ENCODE measurements around the gene ZBED3.
"Not testable (repeated sequence)": the region's sequence is repeated elsewhere in the genome, so short reads cannot be mapped to it uniquely, and the experiment has no call there.

Gene ZBED3, protein sequence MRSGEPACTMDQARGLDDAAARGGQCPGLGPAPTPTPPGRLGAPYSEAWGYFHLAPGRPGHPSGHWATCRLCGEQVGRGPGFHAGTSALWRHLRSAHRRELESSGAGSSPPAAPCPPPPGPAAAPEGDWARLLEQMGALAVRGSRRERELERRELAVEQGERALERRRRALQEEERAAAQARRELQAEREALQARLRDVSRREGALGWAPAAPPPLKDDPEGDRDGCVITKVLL

GRCh38 chr5:77086689-77087483 is at the start of gene ZBED3:
Gene ZBED3, minus strand, starts transcription at chr5:77087285. Its CDS starts 9,407 bp downstream, at chr5:77077878.
- peak; percentile 30 for DNase-seq

DNA sequence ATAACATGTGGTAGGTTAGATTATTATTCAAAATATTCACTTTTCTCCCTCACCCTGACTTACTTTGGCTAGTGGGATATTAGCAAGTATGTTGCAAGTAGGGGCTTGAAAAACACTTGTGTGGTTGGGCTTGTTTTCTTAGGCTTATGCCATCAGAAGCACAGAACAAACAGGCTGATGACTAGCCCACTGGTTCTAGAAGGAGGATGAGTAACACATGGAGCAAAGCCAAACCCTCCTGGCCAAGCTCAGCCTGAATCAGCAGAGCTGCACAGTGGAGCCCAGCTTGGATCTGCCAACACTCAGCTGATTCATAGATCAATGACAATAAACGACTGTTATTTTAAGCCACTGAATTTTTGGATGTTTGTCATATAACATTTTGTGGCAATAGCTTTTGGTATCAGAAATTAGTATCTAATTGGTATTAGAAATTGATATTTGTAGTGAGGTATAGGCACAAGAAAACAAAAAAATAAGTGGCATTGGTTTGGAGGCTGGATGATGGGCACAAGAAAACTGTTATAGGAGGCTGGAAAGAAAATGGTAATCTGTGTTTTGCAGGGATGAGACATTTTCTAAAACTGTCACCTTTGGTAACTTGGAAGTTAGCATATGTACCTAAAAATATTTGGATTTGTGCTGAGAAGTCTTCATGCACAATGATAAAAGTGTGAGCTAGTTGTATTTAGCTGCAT is 46.1 kb upstream of the ZBED3 start:
- DNase-seq: peak; percentile 17

GRCh38 chr5:77131361-77131760 is 44.3 kb upstream of the ZBED3 start:
- DNase-seq: no peak

- DNase-seq: no peak
Observed at GRCh38 chr5:77129391-77129990, 42.4 kb upstream of the ZBED3 start.

DNA sequence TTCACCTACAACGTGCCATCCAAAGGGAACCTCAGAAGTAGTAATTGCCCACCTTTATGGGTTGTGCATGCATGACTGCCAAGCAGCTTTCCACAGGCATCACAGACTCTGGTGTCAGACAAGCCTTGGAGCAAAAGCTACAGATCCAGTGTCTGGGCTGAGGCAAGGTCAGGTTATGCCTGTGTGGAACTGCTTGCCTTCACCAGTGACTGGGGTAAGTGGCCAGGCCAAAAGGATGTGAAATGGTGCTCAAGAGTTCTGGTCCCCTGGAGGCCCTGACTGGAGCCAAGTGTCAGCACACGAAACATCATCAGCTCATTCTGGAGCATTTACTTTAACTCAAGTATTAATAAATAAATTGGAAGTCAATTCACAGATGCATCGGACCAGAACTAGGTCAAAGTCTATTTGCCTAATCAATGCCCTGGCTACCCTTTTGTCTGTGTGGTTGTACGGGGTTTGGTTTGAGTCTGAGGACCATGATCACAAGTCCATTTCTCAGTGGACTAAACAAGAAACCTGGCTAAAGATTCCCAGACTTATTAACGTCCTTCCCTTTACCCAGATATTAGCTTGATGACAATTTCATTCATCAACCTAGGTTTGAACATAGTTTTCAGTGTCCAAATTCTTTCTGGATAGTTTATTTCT is 41.5 kb upstream of the ZBED3 start:
- no peak for DNase-seq

- DNase-seq: no peak
Observed at GRCh38 chr5:77123057-77123456, 36.0 kb upstream of the ZBED3 start.

DNA sequence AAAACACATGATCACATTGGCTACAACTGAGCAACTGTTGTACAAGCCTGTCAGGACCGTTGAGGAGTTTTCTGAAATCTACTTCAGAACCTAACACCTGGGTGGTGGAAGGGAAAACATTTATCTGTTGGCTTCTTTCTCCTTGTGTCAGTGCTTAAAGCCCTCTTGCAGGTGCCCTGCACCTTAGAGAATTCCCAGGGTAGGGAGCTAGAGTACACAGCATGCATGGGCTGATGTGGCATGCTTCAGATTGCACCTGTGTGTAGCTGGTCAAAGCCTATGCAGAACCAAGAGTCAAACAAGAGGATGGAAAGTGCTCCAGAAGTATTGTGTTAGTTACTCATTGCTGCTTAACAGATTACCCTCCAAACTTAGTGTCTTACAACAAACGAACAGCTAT is 33.6 kb upstream of the ZBED3 start:
- no peak for DNase-seq

DNA sequence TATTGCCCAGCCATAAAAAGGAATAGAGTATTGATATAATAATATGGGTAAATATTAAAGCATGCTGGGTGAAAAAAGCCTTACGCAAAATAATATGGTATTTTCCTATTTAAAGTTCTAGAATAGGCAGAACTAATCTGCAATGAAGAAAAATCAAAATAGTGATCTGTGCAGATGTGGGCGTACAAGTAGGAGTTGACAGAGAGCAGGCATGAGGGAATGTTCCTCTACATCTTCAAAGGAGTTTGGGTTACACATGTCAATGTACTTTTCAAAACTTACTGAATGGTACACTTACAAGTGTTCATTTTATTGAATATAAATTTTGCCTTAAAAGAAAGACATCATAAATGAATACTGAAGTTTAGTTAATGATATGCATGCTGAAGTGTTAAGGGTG is 33.0 kb upstream of the ZBED3 start:
- no peak for DNase-seq

DNA sequence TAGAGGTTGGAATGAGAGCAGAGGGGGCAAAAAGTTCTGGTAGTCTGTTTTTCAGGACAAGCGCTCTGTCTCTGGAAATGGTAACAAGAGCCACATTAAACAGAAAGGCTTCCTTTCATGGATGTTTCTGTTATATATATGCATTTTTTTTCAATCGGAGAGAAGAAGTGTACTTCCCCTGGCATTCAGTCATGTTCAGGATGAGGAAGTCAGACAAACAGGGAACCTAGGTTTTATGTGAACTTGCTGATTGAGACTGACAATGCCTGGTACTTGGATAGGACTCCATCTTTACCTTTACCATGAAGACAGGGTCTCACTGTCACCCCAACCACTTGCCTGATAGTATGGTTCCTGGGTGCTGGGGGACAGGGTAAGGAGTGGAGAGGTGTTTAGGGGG is 30.1 kb upstream of the ZBED3 start:
- DNase-seq: no peak

DNA sequence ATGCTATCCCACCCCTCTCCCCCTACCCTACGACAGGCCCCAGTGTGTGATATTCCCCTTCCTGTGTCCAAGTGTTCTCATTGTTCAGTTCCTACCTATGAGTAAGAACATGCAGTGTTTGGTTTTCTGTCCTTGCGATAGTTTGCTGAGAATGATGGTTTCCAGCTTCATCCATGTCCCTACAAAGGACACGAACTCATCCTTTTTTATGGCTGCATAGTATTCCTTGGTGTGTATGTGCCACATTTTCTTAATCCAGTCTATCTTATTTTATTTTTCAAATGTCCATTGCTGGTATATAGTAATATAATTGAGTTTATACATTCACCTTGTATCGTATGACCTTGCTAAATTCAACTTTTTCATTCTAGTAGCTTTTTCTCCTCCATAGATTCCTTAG is 19.9 kb upstream of the ZBED3 start:
- DNase-seq: not testable (repeated sequence)

DNA sequence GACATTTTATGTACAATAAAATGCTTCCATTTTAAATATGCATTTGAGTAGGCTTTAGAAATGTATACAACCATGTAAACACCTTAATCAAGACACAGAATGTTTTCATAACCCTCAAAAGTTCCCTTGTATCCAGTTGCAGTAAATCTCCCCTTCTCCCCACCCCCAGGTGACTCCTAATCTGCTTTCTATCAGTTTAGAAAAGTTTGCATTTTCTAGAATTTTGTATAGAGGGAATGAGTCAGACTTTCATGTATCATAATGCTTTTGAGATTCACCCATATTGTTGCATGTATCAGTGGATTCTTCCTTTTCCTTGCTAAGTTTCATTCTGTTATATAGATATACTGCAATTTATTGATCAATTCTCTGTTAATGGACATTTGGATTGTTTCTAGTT is 17.7 kb upstream of the ZBED3 start:
- no peak for DNase-seq

GRCh38 chr5:77103457-77103856 is 16.4 kb upstream of the ZBED3 start:
- DNase-seq: no peak

GRCh38 chr5:77102549-77102948 is 15.5 kb upstream of the ZBED3 start:
- no peak for DNase-seq

DNA sequence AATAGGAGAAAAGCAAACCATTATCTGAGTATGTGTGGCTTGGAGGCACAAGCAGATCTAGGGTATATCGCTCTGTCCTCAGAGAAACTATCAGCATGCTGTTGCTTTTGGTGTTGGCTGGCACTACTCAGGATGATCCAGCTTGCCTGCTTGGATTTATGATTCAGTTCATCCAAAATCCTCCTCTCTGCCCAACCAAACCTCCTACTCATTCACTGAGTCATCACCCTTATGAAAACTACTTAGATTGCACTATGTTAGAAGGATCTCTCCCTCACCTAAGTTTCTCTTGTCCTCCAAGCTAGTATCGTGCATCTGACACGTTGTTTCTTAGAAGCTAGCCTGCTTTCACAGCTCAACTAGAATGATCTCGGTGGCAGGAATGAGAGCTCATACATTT is 14.2 kb upstream of the ZBED3 start:
- DNase-seq: no peak

- DNase-seq: no peak
Observed at GRCh38 chr5:77095189-77095588, 8.1 kb upstream of the ZBED3 start.

- DNase-seq: no peak
Observed at GRCh38 chr5:77087484-77088261, 588 bp upstream of the ZBED3 start.

DNA sequence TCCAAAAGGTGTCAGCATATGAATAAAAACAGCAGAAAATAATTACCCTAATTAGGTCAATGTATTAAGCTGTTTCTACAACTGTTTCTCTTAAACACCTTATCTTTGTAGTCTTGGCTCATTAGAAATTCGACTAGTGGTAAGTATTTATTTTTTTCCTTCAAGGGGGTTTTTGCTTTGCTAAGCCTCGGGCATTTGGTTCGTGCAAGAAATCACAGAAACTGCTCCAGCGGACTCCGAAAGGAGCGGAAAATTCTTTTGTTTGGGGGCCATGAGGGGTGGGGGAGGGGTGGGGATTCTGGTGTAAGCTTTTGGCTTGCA is 757 bp downstream of the ZBED3 start:
- DNase-seq: peak; percentile 42

- DNase-seq: no peak
Observed at GRCh38 chr5:77083088-77083487, 4.0 kb downstream of the ZBED3 start.

- no peak for DNase-seq
Observed at GRCh38 chr5:77082280-77082679, 4.8 kb downstream of the ZBED3 start.

- peak; percentile 40 for DNase-seq
Observed at GRCh38 chr5:77080905-77081304, 6.2 kb downstream of the ZBED3 start.

DNA sequence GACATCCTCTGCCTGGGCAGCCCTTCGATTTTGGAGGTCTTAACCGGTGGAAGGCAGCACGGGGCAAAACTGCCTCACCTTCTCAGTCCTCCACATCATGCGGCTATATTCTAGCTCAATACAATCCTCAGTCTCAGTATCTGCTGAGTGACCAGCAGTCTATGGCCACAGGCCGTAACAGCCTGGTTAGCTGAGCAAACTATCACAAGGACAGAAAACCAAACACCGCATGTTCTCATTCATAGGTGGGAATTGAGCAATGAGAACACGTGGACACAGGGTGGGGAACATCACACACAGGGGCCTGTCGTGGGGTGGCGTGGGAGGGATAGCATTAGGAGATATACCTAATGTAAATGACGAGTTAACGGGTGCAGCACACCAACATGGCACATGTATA is 6.6 kb downstream of the ZBED3 start:
- DNase-seq: not testable (repeated sequence)

DNA sequence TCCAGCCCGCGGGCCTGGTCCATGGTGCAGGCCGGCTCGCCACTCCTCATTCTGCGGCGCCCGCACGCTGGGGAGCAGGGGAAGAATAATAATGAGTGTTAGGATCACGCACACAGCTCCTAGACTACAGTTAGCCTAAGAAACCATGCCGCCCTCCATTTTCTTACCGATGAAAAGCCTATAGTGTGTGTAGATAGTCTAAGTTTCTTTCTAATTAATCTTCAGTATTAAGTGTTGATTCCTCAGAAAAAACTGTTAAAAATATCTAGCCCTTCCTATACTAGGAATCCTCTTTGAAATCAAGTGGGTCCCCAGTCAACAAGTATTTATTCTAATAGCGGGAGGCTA is 9.3 kb downstream of the ZBED3 start:
- no peak for DNase-seq
